Measurements from ENCODE around the gene CDC42EP2.
"Not testable (repeated sequence)": the region's sequence is repeated elsewhere in the genome, so short reads cannot be mapped to it uniquely, and the experiment has no call there.

The CDC42EP2 gene

DNA sequence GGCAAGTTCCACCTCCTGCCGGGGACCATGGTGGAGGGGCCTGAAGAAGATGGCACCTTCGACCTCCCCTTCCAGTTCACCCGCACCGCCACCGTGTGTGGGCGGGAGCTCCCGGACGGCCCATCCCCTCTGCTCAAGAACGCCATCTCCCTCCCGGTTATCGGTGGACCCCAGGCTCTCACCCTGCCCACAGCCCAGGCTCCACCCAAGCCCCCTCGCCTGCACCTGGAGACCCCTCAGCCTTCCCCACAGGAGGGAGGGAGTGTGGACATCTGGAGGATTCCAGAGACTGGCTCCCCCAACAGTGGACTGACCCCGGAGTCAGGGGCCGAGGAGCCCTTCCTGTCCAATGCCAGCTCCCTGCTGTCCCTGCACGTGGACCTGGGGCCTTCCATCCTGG lies 6.4 kb downstream of the CDC42EP2 start:
- no peak for DNase-seq

DNA sequence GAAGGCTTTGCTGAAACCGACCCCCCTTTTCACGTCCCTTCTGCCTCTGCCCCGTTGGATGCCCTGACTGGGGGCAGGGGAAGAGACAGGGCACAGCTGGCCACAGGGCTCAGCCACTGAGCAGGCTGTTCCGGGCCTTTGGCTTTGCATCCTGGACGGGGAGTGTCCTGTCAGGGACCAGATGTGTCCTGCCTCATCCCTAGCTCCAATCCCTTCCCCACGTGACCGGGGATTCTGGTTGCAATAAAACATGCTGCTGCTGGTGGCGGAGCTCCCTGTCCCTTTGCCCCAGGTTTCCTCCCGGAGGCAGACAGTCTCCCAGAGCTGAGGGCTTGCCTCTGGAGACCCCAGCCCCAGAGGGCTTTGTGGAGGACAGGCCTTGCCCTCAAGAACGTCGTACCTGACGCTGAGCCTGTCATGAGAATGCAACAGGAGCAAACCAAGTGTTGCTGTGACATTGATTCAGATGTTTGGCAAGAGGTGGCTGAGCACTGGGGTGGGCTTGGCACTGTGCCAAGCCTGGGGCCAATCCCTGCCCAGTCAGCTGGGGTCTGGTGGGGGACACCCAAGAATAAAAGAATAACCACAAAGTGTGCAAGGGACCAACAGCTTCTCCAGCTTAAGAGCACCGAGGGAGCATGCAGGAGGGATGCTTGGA lies 7.3 kb downstream of the CDC42EP2 start:
- DNase-seq = no peak

DNA sequence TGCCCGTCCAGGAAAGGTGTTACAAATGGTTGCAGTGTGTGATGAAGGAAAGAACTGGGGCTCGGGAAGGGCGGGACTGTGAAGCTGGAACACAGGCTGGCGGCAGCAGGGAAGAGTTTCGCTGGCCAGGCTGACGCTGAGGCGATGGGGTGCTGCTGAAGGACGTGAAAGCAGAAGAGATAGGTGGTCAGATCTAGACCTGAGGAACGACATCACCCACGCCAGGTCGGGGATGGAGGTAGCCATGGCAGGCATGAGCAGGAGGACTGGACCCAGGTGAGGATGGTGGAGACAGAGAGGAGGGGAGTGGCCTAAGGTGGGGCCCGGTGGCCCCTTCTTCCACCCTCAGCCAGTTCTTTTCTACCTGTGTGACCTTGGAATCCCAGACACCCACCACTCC lies 9.1 kb downstream of the CDC42EP2 start:
- no peak for DNase-seq

DNA sequence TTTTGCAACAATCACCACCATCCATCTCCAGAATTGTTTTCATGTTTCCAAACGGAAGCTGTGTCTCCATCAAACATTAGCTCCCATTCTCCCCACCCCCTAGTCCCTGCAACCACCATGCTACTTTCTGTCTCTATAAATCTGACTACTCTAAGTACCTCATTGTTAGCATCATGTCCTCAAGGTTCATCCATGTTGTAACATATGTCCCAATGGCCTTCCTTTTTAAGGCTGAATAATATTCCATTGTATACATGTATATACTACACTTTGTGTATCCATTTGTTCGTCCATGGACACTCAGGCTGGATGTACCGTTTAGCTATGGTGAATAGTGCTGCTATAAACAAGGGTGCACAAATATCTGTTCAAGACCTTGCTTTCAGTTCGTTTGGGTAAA lies 10.8 kb downstream of the CDC42EP2 start:
- DNase-seq = no peak

DNA sequence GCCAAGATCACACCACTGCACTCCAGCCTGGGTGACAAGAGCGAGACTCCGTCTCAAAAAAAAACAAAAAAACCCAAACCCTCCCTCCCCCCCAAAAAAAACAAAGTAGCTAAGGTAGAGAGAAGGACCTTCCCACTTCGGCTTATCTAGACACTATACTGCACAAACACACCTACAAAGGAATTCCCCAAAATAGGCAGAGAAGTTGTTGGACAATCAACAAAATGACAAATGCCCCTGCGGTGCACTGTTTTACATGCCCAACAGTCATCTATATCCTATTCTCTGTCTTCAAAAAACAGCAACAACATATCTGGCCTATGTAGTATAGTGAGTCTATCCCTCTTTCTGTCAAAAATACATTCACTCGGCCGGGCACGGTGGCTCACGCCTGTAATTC lies 12.4 kb downstream of the CDC42EP2 start:
- no peak for DNase-seq

DNA sequence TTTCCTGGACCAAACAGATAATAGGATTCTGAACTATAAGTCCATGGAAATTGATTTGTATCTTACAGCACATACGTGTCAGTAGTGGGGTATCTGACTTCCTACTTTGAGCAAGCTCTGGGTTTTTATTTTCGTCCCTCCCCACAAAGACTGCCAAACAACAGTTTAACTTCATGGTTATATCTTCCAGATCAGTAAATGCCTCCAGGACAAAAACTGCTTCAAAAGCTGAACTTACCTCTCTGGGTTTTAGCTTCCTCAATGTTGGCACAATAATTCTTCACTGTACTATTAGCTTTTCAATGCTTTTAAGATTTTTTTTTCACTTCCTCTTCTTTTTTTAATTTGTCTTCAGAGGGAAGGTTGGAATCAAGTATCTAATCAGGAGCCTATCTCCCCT lies 14.8 kb downstream of the CDC42EP2 start:
- DNase-seq = no peak

DNA sequence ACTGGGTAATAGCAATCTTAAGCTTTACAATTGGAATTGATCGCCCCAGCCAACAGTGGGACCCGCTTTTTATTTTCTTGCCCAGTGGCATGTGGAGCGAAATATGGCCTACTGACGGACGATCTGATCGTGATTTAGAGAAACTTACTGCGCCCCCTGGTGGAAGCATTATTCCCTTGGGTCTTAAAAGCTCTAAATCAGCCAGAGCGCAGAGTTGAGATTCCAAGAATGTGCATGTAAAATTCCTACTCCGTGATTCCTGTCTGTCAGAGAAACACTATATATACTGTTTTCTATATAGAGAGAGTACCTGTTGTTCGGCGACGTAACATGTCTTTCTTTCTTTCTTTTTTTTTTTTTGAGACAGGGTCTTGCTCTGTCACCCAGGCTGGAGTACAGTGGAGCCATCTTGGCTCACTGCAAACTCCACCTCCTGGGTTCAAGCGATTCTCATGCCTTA lies 15.3 kb downstream of the CDC42EP2 start:
- peak; percentile 90 for DNase-seq

DNA sequence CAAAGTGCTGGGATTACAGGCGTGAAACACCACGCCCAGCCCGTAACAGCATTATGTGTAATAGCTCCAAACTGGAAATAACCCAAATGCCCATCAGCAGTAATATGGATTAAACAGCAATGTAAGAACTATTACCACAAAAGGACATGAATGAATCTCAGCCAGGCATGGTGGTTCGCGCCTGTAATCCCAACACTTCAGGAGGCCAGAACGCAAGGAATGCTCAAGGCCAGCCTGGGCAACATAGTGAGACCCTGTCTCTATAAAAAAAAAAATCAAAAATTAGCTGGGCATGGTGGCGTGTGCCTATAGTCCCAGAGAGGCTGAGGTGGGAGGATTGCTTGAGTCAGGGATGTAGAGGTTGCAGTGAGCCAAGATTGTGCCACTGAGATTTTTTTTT lies 15.9 kb downstream of the CDC42EP2 start:
- DNase-seq = no peak

DNA sequence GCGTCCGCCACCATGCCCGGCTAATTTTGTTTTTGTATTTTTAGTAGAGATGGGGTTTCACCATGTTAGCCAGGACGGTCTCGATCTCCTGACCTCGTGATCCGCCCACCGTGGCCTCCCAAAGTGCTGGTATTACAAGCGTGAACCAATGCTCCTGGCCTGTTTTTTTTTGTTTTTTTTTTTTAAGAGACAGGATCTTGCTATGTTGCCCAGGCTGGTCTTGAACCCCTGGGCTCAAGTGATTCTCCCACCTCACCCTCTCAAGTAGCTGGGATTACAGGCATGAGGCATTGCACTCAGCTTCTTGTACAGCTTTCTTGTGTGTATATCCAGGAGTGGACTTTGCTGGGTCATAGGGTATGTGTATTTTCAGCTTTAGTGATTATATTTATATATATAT lies 17.9 kb downstream of the CDC42EP2 start:
- DNase-seq = not testable (repeated sequence)

DNA sequence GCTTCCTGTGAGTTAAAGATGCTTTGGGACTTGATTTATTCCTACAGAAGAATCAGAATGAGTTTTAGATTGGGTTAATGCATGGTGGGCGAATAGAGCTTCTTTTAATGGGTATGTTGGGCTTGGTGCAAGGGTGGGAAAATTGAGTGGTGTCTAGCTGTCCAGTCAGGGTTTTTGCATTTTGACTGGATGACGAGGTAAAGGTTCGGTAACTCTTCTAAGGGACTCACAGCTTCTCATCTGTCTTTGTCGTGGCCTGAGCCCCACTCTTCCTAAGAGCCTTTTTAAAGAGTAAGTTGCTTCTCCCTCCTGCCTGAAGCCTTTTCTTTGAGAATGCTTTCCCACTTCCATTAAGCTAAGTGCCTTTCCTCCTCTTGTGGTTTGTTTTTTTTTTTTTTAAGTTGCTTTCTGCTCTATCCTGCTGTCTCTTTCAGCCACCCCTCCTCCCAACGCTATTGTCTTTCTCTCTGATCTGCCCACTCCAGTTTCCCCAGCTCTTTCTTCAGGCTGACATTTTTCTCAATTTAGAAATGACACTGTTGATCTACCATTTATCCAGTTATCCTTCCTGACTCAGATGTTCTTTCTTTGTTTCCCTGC lies 20.1 kb downstream of the CDC42EP2 start:
- DNase-seq = no peak

DNA sequence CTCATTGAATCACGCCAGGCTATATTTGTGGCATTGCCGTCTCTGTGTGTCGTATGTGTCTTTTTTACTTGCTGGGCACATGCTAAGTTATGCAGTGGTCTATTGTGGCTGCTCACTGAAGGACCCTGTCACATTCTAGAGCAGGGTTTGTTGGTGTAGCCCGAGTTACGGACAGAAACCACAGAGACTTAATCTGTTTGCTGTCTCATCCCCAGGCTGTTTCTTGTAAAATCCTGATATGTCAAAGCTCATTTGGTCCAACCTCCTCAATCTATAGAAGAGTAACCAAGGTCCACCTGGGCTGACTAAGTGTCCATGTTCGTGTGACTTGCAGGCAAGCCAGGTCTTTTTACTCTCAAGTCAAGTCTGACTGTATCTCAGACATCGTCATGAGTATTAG lies 24.0 kb downstream of the CDC42EP2 start:
- no peak for DNase-seq

DNA sequence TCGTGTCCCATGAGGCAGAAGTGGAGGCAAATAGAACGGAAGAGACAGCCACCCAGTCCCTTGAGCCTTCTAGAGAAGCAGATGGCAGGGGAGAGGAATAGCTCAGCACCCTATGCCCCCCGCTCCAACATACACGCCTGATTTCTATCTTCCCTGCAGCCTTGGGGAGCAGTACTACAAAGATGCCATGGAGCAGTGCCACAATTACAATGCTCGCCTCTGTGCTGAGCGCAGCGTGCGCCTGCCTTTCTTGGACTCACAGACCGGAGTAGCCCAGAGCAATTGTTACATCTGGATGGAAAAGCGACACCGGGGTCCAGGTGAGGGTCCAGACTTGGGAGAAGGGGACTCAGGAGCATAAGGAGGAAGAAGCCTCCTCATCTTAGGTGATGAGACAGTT lies 25.6 kb downstream of the CDC42EP2 start:
- no peak for DNase-seq

DNA sequence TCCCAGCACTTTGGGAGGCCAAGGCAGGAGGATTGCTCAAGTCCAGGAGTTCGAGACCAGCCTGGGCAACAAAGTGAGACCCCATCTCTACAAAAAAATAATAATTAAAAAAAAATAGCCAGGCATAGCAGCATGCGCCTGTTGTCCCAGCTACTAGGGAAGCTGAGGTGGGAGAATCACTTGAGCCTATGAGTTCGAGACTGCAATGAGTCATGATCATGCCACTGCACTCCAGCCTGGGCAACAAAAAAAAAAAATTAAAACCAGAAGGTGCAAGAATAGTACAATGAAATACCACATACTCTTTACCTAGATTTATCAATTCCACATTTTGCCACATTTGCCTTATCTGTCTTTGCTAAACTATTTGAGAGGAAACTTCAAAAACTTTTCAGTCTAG lies 27.2 kb downstream of the CDC42EP2 start:
- no peak for DNase-seq

DNA sequence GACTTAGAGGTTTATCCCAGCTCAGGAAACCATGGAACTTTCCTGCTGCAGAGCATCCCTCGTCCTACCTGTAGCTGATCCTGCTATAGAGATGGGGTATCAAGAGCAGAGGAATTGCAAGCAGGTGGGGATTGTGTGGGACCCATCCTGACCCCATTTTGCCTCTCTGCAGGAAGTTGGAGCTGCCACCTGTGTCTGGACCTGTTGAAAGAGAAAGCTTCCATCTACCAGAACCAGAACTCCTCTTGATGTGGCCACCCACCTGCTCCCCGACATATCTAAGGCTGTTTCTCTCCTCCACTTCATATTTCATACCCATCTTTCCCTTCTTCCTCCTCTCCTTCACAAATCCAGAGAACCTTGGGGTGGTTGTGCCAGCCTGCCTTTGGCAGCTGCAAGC lies 36.8 kb downstream of the CDC42EP2 start:
- DNase-seq = no peak

DNA sequence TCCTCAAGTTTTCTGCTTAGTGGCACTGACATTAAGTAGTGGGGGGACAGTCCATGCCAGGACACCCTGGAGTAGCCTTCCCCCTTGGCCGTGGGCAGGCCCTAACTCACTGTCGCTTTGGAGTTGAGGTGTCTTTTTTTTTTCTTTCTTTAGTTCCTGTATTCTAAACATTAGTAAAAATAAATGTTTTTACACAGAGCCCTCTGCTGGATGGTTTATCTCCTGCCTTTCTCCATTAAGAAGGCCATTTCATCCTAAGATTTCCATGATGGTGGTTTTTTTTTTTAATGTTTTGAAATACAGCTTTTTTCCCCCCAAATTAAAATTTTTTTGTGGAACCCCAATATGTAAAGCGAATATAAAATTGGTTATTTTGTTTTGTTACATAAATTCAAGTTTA lies 38.1 kb downstream of the CDC42EP2 start:
- no peak for DNase-seq

DNA sequence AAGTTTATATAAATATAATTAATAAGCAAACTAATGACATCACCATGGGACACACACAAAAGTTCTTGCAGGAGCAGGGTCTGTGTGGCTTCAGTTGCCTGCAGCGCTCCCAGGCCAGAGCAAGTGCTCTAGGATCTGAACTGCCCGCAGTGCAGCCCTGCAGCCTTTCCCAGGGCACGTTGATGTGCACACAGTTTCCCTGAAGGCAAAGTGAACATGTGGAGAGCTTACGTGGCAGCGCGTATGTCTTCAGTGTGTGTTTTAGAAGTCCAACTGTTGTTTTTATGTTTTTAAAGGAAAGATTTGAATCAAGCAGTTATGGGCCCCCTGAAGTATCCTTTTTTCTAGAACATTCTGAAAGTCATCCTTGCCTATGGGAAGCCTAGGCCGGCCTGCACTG lies 38.7 kb downstream of the CDC42EP2 start:
- no peak for DNase-seq

DNA sequence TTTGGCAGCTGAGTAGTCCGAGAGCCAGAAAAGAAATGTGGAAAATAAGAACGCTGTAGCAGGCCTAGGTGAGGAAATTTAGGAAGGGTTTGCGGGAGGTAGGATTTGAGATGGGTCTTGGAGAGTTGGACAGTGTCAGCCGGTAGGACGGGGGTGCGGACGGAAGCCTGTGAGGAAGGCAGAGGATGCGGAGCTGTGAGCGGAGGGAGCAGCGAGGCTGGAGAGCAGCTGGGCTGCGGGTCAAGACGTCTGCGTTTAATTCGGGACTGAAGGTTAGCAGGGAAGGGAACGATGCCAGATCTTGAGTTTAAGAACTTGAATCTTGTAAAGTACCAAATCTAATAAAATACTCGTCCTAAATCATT lies 39.2 kb downstream of the CDC42EP2 start:
- no peak for DNase-seq

DNA sequence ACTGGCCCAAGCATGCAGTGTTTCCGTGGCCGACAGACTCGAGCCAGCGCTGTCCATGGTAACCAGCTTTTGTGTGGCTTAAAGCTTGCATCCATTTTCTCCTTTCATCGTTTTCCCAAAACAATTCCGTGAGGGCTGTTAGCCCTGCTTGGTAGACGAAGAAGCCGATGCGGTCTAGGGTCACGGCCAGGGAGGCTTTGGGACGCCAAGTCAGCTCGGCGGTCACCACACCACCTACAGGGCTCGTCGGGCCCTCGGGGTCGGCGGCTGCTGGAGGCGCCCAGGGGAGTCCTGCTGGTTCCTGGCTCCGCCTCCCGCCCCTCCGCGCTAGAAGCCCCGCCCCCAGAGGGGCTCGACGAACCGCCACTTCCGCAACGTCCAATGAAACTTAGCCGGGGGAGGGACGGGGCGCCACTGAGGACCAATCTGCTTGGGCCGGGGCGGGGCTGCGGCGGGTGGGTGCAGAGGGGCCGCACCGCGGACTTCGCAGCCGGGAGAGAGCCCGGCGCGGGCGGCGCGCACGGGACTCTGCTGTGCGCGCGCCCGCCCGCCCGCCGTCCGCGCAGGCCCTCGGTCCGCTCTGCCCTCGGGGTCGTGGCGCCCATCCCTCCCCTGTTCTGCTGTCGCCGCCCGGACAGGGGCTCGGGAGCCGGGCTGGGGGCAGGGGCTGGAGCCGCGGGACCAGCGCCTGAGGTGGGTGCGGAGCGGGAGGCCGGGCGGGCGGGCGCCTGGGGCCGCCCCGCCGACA lies 39.8 kb downstream of the CDC42EP2 start, which contains the start of gene TIGD3:
Gene TIGD3, plus strand, starts transcription at position 487 of the 748 bp plus-strand sequence. CDS start 1,058 bp downstream, outside the sequence.
- peak; percentile 97 for DNase-seq

DNA sequence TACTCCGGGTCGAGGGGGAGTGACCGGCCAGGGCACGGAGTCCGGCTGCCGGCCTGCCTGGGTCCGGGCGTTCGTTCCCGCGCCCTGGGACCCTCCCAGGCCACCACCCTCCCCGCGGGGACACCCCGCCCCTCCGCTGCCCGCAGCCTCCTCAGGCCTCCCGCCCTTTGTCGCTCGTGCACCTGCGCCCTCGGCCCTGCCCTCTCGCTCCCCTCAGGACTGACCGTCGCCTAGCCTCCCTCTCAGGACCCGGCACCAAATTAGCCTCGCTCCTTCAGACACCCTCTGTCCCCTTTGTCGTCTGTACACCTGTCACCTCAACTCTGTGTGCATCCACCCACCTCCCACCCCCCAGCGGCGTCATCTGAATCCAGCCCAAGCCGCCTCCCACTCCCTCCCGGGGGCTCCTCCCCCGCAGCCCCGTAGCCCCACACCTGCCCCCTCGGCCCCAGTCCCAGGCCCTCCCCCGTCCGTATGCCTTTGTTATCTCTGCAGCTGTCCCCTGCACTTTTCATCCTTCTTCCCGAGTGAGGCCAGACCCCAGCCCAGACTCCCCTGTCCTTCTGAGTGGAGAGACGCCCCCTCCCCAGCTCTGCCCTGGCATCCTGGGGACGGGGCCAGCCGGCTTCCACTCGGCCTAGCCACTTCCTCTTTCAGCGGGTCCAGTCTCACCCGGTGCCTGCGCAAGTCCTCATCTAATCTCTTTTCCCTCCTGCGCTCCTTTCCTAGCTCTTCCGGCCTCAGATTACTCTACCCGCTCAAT lies 40.5 kb downstream of the CDC42EP2 start:
- peak; percentile 93 for DNase-seq

DNA sequence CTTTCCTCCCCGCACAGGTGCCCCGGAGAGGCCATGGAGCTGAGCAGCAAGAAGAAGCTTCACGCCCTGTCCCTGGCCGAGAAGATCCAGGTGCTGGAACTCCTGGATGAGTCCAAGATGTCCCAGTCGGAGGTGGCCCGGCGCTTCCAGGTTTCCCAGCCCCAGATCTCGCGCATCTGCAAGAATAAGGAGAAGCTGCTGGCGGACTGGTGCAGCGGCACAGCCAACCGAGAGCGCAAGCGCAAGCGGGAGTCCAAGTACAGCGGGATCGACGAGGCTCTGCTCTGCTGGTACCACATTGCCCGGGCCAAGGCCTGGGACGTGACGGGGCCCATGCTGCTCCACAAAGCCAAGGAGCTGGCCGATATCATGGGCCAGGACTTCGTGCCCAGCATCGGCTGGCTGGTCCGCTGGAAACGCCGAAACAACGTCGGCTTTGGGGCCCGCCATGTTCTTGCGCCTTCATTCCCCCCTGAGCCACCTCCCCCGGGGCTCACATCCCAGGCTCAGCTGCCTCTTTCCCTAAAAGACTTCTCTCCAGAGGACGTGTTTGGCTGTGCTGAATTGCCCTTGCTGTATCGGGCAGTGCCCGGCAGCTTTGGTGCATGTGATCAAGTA lies 41.2 kb downstream of the CDC42EP2 start:
- DNase-seq = no peak

DNA sequence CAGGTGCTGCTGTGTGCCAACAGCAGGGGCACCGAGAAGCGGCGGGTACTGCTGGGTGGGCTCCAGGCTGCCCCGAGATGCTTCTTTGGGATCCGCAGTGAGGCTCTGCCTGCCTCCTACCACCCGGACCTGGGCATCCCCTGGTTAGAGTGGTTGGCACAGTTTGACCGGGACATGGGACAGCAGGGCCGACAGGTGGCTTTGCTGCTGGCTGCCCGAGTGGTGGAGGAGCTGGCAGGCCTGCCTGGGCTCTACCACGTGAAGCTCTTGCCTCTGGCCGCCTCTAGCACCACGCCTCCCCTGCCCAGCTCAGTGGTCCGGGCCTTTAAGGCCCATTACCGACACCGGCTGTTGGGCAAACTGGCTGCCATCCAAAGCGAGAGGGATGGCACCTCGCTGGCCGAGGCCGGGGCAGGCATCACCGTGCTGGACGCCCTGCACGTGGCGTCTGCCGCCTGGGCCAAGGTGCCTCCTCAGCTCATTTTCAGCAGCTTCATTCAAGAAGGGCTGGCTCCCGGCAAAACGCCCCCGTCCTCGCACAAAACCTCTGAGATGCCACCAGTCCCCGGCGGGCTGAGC lies 41.8 kb downstream of the CDC42EP2 start:
- no peak for DNase-seq

DNA sequence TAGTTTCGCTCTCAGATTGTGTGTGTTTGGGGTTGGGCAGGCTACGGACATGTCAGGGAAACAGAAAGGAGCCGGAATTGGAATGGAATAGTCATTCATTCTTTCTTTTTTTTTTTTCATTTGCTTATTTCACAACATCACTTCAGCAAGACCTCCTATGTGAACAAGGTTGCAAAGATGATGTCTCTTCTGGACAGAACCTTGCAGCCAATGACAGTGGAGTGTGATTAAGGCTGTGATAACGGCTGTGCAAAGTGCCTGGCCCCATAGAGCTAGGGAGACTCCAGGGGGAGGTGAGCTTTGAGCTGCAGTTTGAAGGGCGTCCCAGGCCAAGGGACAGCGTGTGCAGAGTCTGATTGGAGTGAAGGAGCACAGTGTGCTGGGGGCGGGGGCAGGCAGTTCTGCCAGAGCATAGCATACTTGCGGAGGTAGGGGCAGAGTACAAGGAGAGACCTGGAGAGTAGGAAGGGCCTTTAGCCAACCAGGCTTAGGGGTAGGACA lies 43.2 kb downstream of the CDC42EP2 start:
- DNase-seq = no peak
